ENCODE measurements around the gene TMC6.
"Not testable (repeated sequence)": the region's sequence is repeated elsewhere in the genome, so short reads cannot be mapped to it uniquely, and the experiment has no call there.

TMC6 gene

GRCh38 chr17:78122216-78122930 is 6.2 kb downstream of the TMC6 start:
- DNase-seq: no peak

- DNase-seq: no peak
Observed at GRCh38 chr17:78121801-78122215, 6.7 kb downstream of the TMC6 start.

- DNase-seq: no peak
Observed at GRCh38 chr17:78120971-78121800, 7.4 kb downstream of the TMC6 start.

- no peak for DNase-seq
Observed at GRCh38 chr17:78120537-78120936, 8.0 kb downstream of the TMC6 start.

GRCh38 chr17:78118801-78119241 is 9.7 kb downstream of the TMC6 start:
- DNase-seq: no peak

- DNase-seq: no peak
Observed at GRCh38 chr17:78117027-78117981, 11.3 kb downstream of the TMC6 start.

- no peak for DNase-seq
Observed at GRCh38 chr17:78116411-78116810, 12.1 kb downstream of the TMC6 start.

- DNase-seq: not testable (repeated sequence)
Observed at GRCh38 chr17:78115803-78116202, 12.8 kb downstream of the TMC6 start.

- DNase-seq: no peak
Observed at GRCh38 chr17:78114831-78115723, 13.5 kb downstream of the TMC6 start.

- DNase-seq: no peak
Observed at GRCh38 chr17:78113804-78114785, 14.5 kb downstream of the TMC6 start.

- no peak for DNase-seq
Observed at GRCh38 chr17:78112518-78113471, 15.8 kb downstream of the TMC6 start.

- no peak for DNase-seq
Observed at GRCh38 chr17:78111727-78112517, 16.6 kb downstream of the TMC6 start.

GRCh38 chr17:78111016-78111726 is 17.4 kb downstream of the TMC6 start:
- no peak for DNase-seq

GRCh38 chr17:78110363-78111015 is 18.1 kb downstream of the TMC6 start:
- DNase-seq: no peak

GRCh38 chr17:78109489-78109761 is 19.1 kb downstream of the TMC6 start:
- DNase-seq: no peak

- no peak for DNase-seq
Observed at GRCh38 chr17:78108726-78109488, 19.6 kb downstream of the TMC6 start.
